ENCODE data around the gene CAV3.

GRCh38 chr3:8775181-8775580 is 41.6 kb downstream of the CAV3 start:
- no peak for TF ChIP-seq CTCF (IDR thresholded peaks at IDR 0.05; ENCODE audit: extremely low read depth in 1 of 2, insufficient read depth in 1 of 2, low read depth in 1 of 2, low read length in 2 of 2)
- no peak for TF ChIP-seq POLR2AphosphoS5 (IDR thresholded peaks at IDR 0.05; ENCODE audit: insufficient read depth, low read depth, low read length)
- TF ChIP-seq EZH2 (IDR thresholded peaks at IDR 0.05; ENCODE audit: borderline replicate concordance, low read depth, low read length, severe bottlenecking), result no peak
- TF ChIP-seq POLR2A (IDR thresholded peaks at IDR 0.05; ENCODE audit: low read depth, low read length), result no peak
- TF ChIP-seq FOS (IDR thresholded peaks at IDR 0.05; ENCODE audit: borderline replicate concordance, insufficient read depth, low read length), result no peak
